GM12865 (cell line): ENCODE results near the gene OBSL1.
A peak's percentile ranks its signal among the peaks of the same experiment; 100 is the strongest.

ENCODE experiments used
- DNase-seq: peaks from one replicate; pipeline ENCODE4 v3.0.0; 2010; ENCODE audit warnings: low read depth
- H3K4me3 ChIP-seq: 2 replicates; pipeline ENCODE4 v1.5.1; 2011; ENCODE audit warnings: mild to moderate bottlenecking, low read depth, low read length, control low read depth
- CTCF ChIP-seq: IDR thresholded peaks from 2 replicates; pipeline ENCODE4 v1.5.1; 2011; ENCODE audit warnings: low read length, control low read depth, low read depth, inconsistent platforms; ENCODE audit not compliant: insufficient read depth; ENCODE audit errors: missing control alignments

Gene OBSL1

GRCh38 chr2:219560037-219560892, 11.1 kb downstream of the OBSL1 start:
- H3K4me3 ChIP-seq, result no peak overlapping the region
- DNase-seq, result no peak
- peak; percentile 75 for TF ChIP-seq CTCF

DNA sequence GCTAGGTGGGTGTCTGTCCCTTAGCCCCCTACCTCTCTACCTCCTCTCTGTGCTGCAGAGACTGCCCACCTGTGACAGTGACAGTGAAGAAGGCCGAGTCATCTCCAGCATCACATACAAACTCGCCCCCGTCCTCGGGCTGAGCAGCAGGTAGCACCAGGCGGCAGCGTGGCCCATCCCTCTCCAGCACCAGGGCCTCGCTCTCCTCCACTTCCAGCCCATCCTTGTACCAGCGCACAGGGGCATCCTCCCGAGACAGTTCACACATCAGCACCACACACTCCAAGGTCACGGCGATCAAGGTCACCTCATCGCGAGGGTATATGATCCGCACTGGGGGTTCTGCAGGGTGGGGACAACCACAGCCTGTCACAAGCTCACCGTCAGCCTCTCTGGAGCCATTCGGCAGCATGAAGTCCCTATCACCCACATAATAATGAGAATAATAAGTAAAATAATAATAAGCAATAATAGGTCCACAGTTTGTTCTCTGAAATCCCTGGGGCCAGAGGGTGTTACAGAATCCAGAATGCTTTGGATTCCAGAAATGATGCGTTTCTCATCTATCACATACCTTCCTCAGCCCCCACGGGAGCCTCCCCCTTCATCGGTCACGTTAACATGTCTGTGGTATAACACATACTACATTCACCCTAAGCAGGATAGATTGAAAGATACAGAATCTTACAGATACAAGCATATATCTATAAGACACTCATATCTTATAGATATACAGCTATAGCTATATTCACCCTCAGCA, 12.0 kb downstream of the OBSL1 start:
- DNase-seq, result no peak
- TF ChIP-seq CTCF, result no peak
- no peak overlapping the region for H3K4me3 ChIP-seq

GRCh38 chr2:219557791-219558785, 13.3 kb downstream of the OBSL1 start:
- TF ChIP-seq CTCF, result no peak
- H3K4me3 ChIP-seq, result no peak overlapping the region
- no peak for DNase-seq

DNA sequence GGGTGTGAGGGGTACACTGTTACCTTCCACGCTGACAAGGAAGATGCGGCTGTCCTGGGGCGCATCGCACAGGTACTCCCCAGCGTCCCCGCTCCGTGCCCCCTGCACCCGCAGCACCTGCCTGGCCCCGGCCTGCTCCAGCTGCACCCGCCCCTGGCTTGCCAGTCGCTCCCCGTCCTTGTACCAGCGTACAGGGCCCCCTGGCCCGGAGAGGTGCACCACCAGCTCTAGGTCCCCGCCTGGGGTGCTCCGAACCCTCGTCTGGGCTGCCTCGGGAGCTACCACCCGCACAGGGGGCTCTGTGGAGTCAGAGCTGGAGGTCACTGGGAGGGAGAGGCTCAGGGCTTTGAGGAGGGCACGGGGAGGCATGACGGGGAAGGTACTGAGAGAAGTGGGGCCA, 14.0 kb downstream of the OBSL1 start:
- DNase-seq, result no peak
- no peak overlapping the region for H3K4me3 ChIP-seq
- no peak for TF ChIP-seq CTCF

DNA sequence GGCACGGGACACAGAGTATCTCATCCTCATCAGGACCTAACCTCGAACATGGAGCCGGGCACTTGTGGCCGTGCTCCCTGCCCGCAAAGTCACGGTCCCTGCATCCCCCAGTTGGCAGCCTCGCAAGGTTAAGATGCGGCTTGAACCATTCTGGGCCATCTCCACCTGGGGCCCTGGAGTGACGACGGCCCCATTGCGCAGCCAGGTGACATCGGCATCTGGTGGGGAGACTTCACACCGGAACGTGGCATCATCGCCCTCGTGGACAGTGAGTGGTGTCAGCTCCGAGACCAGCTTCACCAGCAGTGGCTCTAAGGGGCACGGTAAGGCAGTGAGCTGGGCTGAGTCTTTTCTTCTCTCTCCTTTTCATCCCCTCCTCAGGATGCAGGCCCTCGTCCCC, 14.9 kb downstream of the OBSL1 start:
- no peak for TF ChIP-seq CTCF
- no peak overlapping the region for H3K4me3 ChIP-seq
- DNase-seq, result no peak

DNA sequence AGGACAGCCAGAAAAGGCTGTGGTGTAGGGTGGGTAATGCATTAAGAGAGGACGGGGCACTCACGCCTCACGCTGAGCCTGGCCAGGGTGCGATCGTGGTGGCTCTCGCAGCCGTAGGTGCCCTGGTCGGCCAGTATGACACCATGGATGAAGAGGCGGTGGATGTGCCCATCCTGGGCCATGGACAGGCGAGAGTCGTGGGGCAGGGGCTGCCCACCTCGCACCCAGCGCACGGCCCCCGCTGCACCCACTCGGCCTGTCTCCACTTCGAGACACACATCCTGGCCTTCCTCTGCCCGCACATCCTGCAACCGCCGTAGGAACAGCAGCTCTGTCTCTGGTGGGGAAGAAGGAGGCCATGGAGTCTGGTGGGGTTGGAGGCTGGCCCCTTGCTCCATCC, 15.4 kb downstream of the OBSL1 start:
- DNase-seq, result no peak
- TF ChIP-seq CTCF, result no peak
- H3K4me3 ChIP-seq, result no peak overlapping the region
